GM18517 (cell line): ENCODE measurements around the gene PTPRB.

Source experiments
- ATAC-seq: cut with Tn5 transposase; IDR thresholded peaks from one replicate; pipeline ENCODE4 v1.9.1; 2021; ENCODE audit warnings: mild to moderate bottlenecking, moderate library complexity; ENCODE audit not compliant: unreplicated experiment

Gene PTPRB

DNA sequence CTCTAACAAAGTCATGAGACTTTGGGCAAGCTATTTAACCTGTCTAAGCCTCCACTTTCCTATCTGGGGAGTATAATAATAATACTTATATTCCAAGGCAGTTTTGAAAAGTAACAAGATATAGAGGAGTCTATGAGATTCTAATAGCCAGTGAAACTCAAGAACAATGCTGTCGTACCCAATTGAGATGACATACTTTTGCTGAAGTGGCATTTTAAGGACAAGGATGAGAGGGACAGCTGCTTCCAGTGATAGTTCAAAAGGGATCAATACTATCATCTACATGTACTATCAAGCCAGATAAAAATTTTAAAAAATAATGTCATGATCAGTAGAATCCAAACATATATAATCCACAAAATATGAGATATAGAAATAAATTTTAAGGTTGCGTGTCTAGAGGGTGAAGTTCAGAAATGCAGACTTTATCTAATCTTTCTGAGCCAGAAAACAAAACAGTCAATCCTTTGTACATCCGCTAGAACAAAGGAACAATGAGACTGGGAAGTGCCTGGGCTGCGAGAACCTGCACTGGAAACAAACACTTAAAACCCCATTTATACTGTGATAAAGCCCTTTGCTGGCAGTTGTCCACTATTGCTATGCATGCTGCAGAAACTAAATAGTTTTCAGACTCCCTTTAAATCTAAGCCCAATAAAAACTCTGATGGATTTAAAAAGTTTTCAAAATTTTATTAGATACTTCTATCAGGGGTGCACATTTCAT, 38.6 kb downstream of the PTPRB start:
- ATAC-seq, result no peak

DNA sequence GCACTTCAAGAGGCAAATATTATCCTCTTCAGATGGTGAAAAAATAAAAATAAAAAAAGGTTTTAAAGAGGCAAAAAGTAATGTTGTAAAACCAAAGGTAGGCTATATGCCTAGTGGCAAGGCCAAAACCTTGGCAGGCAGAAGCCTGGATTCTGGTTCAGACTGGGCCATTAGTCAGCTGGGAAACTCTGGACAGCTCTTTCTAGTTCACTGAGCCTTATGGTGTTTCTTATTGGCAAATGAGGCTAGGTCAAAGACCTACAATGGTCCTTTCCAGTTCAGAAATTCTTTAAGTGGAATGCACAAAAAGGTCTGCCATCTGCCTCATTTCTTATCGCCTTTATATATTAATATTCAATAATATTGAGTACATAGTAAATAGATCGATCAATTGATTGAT, 44.6 kb downstream of the PTPRB start:
- ATAC-seq, result no peak

DNA sequence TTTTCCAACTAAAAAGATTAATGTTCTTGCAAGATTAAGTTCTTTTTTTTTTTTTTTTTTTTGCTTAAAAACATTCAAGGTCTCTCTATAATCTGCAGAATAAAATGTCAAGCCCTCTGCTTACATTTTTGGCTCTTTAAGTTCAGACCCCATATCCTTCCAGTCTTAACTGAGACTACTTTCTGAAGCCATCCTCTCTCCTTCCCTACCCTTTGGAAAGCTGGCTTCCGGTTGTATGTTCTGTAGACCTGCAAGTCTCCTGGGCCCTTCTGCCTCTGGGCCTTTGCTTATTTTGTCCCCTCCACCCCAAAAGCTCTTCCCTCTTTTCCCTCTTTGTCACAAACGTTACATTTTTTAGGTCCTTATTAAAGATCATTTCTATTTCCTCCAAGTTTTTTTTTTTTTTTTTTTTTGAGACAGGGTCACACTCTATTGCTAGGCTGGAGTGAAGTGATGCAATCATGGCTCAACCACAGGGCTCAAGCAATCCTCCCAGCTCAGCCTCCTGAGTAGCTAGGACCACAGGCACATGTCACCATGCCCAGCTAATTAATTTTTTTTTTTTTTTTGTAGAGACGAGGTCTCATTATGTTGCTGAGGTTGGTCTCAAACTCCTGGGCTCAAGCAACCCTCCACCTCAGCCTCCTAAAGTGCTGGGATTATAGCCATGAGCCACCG, 46.5 kb downstream of the PTPRB start:
- no peak for ATAC-seq

DNA sequence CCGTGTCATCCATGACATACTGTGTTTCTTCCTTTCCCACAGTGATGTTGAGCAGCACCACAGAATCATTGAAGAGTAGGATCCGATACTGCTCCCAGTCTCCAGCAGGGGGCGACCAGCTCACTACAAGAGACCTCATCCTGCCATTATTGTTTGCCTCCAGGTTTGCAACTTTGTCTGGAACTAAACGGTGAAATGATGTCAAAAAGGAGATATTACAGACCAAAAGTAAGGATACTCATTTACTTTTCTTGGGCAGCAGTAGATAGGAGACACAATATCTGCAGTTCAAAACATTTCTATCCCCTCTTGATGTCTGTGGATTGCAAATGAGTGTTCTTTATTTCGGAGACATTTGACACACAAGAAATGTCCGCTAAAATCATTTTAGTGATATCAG, 47.2 kb downstream of the PTPRB start:
- peak; percentile 91 for ATAC-seq

DNA sequence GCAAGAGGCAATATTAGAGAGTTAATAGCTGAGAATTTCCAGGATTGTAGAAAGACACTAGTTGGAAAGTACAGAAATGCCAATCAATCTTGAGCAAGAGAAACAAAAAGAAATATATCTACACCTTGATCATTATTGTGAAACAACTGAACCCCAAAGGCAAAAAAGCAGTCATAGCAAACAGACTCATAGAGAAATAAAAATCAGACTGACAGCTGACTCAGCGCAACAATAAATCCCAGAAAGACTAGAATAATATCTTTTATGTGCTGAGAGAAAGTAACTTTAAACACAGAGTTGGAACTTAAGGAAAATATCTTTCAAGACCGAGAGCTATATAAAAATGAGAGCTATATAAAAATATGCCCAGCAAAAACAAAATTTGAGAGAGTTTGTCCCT, 52.9 kb downstream of the PTPRB start:
- no peak for ATAC-seq

DNA sequence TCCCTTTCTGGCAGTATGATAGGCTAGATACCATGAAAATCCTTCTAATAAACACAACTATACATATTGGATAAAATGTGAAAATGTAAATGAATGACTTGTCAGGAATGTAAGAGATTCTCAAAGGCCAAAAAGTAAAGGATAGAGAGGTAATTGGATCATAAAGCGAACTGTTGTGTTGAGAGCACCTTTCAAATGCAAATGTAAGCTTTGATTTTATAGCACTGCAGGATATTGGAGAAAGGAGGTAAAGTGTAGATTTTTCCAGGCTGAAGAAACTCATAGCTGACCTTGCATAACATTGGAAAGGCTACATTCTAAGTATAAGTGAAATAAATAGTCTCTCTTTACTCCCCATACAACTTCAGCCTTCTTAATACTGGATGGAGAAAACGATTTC, 54.0 kb downstream of the PTPRB start:
- ATAC-seq, result no peak

DNA sequence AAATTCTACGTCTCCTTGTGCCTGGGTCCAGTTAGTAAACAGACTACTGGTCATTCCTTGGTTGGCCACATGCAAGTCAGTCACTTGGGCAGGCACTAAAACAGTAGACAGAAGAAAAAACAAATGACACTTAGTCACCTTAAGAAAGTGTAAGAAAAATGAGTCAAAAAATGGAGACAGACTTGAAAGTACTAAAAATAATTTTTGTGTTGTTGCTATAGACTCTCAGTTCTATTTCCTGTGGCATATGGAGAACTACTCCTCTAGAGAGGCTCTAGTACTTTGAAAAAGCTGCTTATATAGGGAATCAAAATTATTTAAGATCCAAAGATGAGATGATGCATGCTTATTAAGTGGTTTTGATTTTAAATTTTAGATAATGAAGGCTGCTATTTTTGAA, 56.0 kb downstream of the PTPRB start:
- ATAC-seq, result no peak

DNA sequence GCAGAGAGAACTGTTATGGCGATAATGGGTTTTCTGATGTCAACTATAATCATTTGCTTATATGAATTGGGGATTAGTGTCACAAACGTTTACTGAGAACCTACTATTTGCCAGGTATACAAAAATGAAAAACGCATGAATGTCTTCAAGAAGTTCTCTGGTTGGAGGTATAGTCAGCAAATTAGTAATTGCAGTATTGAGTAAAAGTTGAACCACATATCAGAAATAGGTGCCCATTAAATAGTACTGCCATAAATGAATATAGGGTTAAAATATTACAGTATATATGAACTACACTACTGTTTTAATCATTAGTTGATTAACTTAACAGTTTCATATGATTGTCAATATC, 60.0 kb downstream of the PTPRB start:
- no peak for ATAC-seq

DNA sequence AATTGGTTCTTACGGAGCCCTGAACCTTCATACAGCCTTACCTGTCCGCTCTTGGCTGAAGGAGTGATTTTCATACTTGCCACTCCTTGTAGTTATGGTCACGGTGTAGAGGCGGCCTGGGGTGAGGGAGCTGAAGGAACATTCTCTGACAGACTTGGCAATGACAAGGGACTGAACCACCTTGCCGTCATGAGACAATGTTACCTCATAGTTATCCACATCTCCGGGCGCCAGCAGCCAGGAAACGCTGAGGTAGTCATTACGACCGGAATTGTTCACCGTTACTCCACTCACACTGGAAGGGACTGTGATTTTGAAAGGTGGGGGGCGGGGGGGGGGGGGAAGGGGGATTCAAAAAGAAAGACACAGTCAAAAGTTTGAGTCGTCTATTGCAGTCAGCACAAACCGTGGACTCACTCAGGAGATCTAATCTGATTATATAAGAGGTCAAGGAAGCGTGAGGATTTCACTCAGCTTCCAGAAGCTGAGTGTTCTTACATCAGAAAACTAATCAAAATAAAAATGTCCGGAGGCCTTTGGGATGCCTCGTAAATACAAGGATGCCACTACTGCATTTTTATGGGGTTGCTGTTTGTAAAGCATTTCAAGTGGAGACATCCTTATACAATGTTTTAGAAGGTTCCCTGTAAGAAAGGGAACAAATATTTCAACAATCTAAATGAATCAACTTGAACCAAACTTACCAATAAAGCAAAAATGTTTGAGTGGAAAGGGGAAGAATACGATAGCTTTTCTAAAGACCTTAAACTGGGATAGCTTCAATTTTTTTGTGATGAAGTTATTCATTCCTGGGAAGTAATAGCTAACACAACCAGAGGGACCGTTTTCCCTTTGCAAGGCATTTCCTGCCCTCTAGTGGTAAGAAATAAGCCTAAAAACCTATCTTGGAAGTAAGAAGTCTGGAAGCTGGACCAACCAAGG, 60.6 kb downstream of the PTPRB start:
- ATAC-seq, result peak; percentile 61

DNA sequence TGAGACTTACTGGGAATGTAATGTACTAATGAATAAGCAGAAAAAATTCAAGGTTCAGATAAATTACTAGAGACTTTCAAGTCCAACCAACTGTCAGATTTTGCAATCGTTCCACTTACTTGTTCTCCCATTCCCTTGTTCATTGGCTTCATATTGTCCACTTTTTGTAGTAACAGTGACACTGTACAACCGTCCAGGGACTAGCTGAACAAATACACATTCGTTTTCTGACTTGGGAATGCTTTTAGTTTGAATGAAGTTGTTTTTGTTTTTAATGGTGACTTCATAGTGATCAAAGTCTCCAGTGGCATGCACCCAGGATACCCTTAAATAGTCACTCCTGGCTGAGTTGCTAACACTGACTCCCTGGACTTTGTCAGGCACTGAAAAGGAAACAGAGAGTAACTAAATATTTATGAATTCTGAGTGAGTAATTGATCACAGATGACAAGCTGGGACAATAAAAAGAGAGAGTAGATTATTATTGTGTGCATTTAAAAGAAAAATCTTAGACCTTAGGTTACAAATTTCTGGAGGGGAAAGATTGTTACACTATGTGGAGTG, 65.4 kb downstream of the PTPRB start:
- no peak for ATAC-seq

DNA sequence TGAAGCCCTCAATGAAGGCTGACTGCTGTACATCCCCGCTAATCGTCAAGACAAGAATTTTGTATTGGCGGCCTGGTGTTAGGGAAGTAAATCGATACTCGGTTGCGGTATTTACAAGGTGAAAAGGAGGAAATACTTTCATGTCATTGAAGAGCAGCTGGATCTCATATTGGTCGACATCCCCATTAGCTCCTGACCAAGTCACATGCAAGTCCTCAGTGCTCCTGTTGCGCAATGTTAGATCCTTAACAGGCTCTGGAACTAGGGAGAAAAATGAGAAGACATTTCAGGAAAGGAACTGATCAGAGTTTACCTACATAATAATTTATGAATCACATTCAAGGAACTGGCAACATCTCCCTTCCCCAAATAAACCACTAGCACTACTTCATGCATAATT, 66.2 kb downstream of the PTPRB start:
- ATAC-seq, result no peak

DNA sequence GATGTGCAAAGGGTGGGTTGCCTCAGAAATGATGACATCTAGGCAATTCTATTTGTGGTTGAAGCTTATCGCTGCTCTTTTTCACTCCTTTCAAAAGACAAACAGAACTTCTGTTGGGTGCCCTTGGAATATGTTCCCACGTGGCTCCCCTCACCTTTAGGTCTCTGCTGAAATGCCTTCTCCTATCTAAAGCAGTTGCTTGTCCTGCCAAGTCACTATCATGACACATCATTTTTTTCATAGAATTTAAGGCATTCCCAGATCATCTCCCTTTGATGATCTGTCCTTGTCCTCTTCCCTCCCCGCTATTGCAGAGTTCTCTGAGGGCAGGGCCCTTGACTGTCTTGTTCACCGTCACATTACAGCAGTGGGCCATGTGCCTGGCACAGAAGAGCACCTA, 75.7 kb downstream of the PTPRB start:
- no peak for ATAC-seq

DNA sequence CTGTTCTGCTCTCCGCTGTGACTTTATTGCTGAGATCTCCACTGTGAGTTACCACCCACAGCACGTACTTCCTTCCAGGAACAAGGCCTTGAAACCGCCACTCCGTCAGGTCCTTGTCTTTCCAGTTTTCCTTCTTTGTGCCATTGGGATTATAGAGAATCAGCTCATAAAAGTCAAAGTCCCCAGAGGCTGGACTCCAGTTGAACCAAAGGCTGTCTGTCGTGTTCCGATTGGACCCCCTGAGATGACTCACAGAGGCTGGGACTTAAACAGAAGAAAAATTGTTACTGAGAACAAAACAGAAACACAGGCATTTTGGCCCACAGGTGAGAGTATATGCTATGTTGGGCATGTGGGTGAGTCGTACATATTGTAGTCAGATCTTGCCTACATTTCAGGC, 76.6 kb downstream of the PTPRB start:
- no peak for ATAC-seq

DNA sequence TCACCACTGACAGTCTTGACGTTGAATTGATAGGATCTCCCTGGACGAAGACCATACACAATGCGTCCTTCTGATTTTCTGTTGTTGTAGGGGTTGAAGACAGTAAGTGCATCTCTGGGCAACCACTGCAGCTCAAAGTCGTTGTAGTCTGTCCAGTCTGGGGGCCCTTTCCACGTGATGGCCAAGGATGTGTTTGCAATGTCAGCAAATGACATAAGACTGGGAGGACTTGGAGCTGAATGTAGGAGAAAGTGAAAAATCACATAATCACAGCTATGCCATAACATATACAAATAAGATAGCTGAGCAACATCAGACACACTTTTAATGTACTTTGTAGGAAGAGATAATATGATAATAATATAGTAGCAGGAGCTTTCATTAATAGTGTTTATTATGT, 77.8 kb downstream of the PTPRB start:
- no peak for ATAC-seq

DNA sequence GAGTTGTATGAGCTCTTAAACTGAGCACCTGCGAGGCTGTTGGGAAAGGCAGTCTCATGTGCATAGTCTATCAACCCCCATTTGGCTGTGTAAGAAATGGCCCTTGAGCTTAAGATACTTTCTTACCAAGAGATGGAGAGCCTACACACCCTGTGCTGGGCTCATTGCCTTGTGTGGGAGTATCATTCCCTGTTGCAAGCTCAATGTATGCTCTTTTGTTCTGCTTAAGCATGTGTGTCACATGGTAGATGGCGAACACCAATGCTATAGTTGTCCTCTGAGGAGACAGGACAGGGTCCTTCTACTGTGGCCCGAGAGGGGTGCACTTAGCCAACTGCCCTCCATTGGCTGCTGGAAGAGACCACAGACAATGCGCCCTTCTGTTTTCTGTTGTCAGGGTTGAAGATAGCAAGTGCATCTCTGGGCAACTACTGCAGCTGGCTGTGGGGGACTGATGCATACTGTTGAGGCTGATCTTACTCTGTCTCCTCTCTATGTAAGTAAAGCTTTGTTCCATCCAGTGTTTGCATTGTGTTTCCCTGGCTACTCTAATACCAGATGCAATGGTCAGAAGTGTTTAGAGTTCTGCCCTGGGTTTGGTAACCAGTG, 79.5 kb downstream of the PTPRB start:
- no peak for ATAC-seq

DNA sequence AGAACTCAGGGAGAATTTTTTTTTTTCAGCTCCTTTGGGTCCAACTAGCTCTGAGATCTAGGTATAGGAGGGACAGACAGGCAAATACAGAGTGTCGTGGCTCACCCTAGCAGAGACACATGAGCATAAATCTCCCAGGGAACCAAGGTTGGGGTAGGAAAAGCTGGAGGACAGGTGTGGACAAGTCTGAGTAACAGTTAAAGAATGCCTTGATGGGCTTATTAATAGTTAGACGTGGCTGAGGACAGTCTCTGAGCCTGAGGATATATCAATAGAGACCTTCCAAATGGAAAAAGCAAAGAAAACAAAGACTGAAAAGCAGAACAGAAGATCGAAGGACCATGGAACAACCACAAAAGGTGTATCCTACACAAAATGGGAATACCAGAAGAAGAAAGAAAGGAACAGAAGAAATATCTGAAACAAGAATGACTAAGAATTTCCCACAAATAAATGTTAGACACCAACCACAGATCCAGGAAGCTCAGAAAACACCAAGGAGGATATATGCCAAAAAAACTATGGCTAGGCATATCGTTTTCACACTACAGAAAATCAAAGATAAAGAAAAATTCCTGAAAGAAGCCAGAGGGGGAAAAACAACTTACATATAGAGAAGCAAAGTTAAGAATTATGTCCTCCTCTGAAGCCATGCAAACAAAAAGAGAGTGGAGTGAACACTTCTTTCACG, 80.9 kb downstream of the PTPRB start:
- no peak for ATAC-seq

DNA sequence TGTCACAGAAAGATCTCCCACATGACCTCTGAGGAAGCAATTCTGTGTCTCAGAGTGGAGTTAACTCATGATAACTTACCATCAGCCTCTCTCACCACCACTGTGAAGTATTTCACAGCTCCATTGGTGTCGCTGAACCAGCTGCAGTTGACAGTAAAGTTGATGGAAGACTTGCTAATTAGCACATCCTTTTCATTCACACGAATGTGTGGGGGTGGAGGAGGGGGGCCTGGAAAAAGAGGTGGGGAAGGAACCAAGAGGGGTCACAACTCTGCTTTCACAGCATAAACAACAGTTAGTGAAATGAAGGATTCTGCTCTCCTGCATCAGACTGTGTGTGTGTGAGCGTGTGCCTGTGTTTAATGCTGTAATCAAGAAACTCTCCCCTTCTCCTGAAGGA, 82.1 kb downstream of the PTPRB start:
- ATAC-seq, result no peak

DNA sequence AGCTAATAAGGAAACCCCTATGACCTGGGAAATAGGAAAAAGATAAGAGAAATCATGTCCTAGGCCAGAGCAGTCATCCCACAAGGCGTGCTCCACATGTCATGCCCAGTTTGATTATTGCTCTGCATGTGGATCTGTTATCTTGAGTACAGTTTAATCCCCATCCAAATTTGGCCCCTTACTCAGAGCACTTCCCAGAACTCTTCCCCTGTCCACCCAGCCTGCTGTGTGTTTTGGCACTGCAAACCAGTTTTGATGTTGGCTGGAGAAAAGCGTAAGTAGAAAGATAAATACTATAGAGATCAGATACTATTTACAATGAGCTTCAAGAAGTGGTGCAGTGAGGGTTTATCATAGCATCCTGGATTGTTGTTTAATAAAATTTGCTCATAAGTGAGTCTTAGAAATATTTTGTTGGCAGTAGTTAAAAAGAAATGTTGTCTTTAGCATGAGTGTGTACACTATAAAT, 83.8 kb downstream of the PTPRB start:
- ATAC-seq, result no peak

DNA sequence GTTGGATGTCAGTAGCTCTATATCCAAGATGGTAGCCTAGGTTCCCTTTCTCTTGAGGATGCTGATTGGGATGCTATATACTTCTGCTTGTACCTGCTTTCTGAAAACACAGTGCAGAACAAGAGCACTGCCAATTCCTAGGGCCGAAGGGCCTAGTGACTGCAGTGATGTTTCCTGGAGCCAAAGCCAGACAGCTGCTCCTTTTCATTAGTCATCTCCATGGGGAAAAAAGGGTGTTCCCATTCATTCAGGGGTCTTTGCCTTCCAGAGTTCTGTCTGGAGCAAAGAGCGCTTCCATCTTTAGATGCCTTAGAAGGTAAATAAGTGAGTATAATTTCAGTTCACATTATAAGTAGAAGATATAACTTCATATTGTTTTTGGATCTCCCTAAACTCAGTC, 85.5 kb downstream of the PTPRB start:
- ATAC-seq, result no peak

DNA sequence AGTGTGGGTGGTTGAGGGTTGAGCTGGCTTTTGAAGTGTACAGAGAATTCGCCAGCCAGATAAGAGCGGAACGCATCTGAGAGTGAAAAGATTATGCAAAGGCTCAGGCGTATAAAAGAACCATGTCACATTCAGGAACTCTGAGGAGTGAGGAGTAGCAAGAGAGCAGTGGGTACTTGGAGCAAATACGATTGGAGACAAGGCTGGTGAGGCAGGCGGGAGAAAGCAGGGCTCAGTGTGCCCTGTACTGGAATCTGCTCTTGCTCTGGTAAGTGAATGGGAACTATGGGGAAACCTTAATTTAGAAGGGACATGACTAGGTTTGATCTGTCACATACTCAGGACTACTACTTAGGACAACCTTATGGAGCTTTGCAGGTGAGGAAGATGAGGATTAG, 87.0 kb downstream of the PTPRB start:
- no peak for ATAC-seq
